Stimulated activated CD4-positive, alpha-beta T cell treated with anti-CD3 and anti-CD28 coated beads, Interleukin-12 subunit alpha, Interleukin-12 subunit beta, amount 100 ng/mL, for 4 hours (primary cell): ENCODE results near the gene MFAP5.
"Not testable (repeated sequence)": the region's sequence is repeated elsewhere in the genome, so short reads cannot be mapped to it uniquely, and the experiment has no call there.

Experiments
- DNase-seq: peaks from one replicate; pipeline ENCODE4 v3.0.0-alpha.2; 2020

Gene MFAP5

GRCh38 chr12:8672381-8672780 lies 9.8 kb upstream of the MFAP5 start:
- no peak for DNase-seq

GRCh38 chr12:8668441-8668840 lies 5.8 kb upstream of the MFAP5 start:
- DNase-seq, result no peak

DNA sequence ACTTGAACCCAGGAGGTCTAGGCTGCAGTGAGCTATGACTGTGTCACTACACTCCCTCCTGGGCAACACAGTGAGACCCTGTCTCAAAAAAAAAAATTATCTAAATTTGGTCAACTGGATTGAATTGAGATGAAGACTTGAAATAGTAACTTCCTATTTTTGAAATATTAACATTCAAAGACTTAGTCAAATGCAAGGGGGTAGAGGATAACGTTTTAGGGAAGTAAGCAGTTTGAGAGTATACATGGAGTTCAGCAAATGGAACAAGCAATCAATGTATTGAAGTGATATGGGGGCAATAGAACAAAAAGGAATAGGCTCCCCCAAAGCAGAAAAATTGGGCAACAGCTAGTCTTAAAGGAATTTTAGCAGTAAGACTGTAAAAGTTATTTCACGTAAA lies 4.6 kb upstream of the MFAP5 start:
- DNase-seq, result no peak

DNA sequence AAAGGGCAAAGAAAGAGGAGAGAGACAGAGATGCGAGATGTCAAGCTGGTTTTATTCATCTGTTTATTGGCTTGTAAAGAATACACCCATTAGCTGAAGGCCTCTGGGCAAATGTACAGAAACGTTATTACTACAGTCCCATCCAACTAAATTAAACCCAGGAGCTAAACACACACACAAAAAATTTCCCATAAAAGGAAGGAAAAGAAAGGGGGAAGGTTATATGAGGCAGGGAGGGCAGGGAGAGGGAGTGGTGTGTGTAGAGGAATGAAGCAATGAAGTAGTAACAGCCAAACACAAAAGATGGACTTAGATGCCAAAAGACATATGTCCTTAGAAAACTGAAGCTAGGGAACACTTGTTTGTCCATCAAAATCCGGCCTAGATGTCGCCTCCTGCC lies 3.1 kb upstream of the MFAP5 start:
- no peak for DNase-seq

- no peak for DNase-seq
Measured at GRCh38 chr12:8664228-8664913, 1.7 kb upstream of the MFAP5 start.

DNA sequence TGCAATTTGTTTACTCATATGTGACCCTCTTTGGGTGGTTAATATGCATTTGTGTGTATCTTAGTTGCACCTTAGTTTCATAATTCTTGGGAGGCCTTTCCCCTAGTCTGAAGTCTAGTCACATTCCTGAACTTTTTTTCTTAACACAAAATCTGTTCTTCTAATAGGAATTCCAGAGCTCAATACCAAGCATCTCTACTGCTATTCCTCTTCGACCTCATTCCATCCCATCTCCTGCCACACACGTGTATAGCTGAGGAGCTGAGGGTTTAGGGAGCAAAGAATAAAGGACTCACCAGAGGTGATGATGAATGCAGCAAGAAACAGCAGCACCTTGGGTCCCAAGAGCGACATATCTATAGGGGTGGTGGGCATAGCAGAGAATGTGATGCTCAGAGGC lies 875 bp downstream of the MFAP5 start:
- DNase-seq, result no peak

DNA sequence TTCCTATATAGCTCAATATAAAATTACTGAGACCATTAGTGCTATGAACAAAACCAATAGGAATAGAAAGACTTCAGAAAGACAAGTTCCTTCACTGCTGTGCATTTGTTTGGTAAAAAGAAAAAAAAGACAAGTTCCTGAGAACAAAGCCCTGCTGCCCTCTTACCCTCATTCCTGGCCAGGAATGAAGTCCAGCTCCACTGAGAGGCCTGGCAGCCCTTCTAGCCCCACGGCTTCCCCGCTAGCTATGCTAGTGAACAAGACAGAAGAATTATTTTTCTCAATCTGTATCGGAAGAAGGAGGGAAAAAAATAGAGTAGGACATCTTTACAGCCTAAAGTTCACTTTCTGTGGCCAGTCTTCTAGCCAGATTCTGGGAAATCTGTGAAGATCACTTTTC lies 1.6 kb downstream of the MFAP5 start:
- DNase-seq, result no peak

DNA sequence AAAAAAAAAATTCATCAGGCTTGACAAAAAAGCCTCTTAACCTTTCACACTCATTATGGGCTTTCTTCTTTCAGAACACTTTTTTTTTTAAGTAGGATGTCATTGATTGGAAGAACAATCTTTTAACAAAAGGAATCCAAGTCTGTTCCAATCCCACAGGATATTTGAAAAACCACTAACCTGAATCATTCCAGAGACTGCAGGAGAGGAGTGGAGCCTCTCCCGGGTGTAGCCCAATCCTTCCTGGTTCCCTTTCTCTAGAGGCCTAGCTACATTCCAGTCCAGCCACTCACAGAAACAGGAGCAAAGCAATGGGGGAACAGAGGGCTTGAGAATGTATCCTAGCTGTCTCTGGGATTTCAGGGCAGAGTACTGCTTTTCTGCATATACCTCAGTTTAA lies 4.3 kb downstream of the MFAP5 start:
- DNase-seq, result no peak

DNA sequence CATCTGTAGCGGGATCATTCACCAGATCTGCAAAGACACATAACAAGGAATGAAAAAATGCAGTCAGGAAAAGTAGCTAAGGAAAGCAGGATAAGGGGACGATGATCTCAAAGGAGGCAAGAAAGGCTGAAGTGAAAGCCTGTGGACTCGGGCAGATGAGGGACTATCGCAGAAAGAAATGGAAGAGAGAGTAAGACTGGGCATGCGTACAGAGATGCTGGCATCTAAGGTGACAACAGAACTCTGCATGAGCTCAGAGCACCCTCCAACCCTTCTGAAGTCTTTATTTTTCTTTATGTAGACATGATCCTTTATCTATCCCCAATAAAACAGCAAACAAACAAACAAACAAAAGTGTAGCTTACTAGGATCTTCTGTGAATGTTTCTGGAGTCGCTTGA lies 7.2 kb downstream of the MFAP5 start:
- no peak for DNase-seq

- DNase-seq, result peak; percentile 35
Measured at GRCh38 chr12:8648576-8649205, 13.9 kb downstream of the MFAP5 start.

- DNase-seq, result no peak
Measured at GRCh38 chr12:8647968-8648367, 14.7 kb downstream of the MFAP5 start.

GRCh38 chr12:8644345-8645248 lies 18.0 kb downstream of the MFAP5 start:
- peak; percentile 25 for DNase-seq

DNA sequence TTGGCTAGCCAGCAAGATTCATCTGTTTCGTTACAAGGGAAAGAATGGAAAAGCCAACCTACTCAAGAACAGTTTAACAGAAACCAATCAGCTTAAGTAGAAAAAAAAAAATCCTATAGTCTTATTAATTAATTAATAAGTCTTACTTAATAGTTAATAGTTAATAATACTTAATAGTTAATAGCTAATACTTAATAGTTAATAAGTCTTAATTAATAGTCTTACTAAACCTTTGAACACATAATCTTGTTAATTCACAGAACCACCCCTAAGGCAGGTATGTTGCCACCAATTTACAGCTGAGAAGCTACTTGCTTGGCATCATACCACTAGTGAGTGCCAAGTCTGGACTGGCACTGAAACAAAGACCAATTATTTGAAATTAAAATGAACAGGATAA lies 19.9 kb downstream of the MFAP5 start:
- DNase-seq, result no peak

DNA sequence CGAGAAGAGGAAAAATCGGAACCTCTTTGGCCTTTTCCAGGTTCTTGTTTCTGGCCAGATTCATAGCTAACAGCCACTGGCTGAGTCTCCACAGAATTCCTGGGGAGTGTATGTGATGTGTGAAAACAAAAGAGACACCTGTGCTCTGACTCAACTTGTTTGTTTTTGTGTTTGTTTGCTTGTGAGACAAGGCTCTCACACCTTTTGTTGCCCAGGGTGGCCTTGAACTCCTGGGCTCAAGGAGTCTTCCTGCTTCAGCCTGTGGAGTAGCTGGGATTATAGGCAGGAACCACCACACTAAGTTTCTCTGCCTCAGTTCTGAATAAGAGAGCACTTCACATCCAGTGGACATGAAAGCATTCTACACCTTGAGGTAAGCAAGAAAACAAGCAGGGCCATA lies 22.7 kb downstream of the MFAP5 start:
- DNase-seq, result no peak

- DNase-seq, result no peak
Measured at GRCh38 chr12:8638951-8639350, 23.7 kb downstream of the MFAP5 start.

- DNase-seq, result no peak
Measured at GRCh38 chr12:8637666-8638065, 25.0 kb downstream of the MFAP5 start.

GRCh38 chr12:8637244-8637643 lies 25.4 kb downstream of the MFAP5 start:
- DNase-seq, result no peak

DNA sequence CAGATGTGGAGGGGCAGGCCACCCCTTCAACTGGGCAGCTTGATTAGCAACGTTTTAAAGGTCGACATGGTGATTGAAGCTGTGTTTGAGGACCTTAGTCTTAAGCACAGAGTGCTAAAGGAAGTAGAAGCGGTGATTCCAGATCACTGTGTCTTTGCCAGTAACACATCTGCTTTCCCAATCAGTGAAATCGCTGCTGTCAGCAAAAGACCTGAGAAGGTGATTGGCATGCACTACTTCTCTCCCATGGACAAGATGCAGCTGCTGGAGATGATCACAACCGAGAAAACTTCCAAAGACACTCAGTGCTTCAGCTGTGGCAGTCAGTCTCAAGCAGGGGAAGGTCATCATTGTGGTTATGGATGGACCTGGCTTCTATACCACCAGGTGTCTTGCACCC lies 26.0 kb downstream of the MFAP5 start:
- DNase-seq, result no peak

DNA sequence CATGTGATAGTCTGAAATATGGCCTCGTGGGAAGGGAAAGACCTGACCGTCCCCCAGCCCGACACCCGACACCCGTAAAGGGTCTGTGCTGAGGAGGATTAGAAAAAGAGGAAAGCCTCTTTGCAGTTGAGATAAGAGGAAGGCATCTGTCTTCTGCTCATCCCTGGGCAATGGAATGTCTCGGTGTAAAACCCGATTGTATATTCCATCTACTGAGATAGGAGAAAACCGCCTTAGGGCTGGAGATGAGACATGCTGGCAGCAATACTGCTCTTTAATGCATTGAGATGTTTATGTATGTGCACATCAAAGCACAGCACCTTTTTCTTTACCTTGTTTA lies 26.6 kb downstream of the MFAP5 start:
- DNase-seq, result not testable (repeated sequence)

- DNase-seq, result not testable (repeated sequence)
Measured at GRCh38 chr12:8635342-8636006, 27.2 kb downstream of the MFAP5 start.

DNA sequence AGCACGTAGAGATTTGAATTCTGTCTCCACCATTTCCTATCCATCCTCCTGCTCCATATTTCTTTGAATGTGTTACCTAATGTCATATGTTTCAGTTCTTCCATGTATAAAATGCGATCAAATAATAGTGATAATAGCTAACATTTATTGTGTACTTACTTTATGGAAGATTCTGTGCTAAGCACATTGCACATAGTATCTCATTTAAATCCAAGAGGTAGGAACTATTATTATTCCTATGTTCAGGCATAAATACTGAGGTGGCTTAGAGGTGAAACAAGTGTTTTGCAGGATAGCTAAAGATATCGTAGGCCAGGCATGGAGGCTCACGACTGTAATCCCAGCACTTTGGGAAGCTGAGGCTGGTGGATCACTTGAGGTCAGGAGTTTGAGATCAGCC lies 32.5 kb downstream of the MFAP5 start:
- no peak for DNase-seq

- DNase-seq, result no peak
Measured at GRCh38 chr12:8629486-8630033, 33.1 kb downstream of the MFAP5 start.

GRCh38 chr12:8628731-8629130 lies 33.9 kb downstream of the MFAP5 start:
- DNase-seq, result no peak
